Measurements from ENCODE around the gene ENTREP1. TPM values are rescaled to one million over a fixed set of nuclear protein-coding genes. Genes with fewer than 3 reads are reported as not detected.

Gene ENTREP1
- polyA plus RNA-seq, 3 donors: 2.4 to 6.0 (median 2.9) TPM

DNA sequence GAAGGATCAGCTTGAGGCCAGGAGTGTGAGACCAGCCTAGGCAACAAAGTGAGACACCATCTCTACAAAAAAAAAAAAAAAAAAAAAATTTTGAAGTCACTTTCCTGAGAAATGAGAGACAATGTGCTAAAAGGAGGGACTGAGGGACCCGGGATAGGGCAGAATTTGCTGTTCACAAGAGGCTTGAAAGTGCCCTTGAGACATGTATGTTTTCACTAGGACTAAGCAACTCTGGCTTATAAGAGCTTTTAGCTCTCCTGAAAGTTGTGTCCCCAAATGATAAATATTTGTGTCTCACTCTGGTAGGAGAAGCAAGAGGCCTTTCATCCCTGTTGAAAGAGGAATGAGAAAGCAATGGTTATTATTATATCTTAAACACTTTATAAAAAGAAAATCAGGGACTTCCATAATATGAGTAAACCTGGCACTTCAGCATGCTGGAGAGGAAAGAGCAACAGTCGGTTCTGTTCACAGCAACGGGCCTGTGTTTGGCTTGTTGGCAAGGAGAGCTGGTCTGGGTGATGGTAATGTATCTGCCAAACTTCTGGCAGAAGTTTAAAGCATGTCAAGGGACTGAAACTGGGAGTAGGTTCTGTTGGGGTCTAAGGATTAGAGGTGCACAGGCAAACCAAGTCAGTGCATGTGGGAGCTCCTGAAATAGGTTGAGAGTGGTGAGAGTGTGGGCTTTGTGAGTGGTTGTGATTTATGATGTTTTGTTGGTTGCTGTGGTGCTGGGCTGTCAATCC lies 32.2 kb downstream of the ENTREP1 start:
- DNase-seq (ENCODE audit: extremely low read depth in 1 of 11, low read depth in 9 of 11, low spot score in 4 of 11): no peak

- no peak for DNase-seq (ENCODE audit: extremely low read depth in 1 of 11, low read depth in 9 of 11, low spot score in 4 of 11)
Observed at GRCh38 chr9:69357821-69358220, 32.8 kb downstream of the ENTREP1 start.

DNA sequence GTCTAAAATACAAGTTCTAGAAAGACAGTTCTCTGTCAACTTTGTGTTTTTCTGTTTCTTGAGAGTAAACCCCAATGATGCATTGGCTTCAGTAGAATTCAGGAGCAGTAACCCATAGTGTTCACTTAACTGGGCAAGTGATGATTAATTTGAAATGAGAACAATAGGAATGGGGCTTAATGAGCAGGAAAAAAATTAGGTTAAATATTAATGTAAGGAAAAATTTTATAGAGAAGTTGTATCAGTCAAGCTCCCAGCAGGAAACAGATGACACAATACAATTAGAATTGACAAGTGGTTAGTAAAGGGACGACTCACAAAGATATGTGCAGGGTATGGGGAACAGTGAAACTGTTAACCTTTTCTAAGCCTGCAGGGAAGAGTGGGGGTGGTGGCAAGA lies 38.2 kb downstream of the ENTREP1 start:
- DNase-seq (ENCODE audit: extremely low read depth in 1 of 11, low read depth in 9 of 11, low spot score in 4 of 11): no peak

DNA sequence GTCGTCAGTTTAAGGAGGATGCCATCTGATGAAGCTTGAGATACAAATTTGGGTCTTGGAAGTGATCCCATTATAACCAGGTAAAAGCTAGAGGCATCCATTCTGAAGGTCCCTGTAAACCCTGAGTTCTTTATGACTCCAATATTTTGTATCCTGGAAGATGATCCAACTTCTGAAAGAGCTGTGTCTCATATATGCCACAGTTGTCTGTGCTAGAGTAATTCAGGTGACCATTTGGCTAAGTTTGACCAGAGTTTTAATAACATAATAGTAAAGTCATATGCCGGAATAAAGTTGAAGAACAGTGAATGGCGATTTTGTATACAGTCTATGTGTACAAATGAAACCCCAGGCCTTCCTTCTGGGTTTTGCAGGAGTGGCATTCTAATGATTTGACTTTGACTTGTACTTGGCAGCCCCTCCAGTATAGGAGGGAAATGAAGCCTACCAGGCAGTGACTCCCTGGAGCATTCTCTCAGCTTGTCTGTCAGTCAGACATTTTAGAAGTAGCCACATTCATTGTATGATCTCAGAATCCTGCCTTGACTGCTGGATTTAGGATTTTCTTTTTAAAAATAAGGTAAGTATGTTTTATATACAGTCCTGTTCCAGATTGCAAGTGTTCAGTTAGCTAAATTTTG lies 39.6 kb downstream of the ENTREP1 start:
- DNase-seq (ENCODE audit: extremely low read depth in 1 of 11, low read depth in 9 of 11, low spot score in 4 of 11): no peak

DNA sequence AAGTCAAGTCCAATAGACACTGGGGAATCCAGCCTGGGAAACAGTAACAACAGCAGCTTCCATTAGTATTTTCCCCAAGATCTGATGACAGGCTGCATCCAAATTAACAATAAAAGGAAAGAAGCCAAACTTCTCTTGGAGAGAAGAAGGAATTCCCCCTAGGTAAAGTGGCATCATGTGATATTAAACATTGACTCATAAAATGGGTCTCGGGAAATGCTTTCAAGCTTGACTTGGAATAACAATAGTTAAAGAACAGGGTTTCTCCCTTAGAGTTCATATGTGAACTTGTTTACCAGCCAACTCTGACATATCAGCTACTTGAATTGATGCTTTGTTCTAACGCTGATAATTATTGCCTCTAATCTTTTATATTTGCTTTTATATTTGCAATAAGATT lies 45.4 kb downstream of the ENTREP1 start:
- no peak for DNase-seq (ENCODE audit: extremely low read depth in 1 of 11, low read depth in 9 of 11, low spot score in 4 of 11)

- no peak for DNase-seq (ENCODE audit: extremely low read depth in 1 of 11, low read depth in 9 of 11, low spot score in 4 of 11)
Observed at GRCh38 chr9:69371001-69371400, 46.0 kb downstream of the ENTREP1 start.

DNA sequence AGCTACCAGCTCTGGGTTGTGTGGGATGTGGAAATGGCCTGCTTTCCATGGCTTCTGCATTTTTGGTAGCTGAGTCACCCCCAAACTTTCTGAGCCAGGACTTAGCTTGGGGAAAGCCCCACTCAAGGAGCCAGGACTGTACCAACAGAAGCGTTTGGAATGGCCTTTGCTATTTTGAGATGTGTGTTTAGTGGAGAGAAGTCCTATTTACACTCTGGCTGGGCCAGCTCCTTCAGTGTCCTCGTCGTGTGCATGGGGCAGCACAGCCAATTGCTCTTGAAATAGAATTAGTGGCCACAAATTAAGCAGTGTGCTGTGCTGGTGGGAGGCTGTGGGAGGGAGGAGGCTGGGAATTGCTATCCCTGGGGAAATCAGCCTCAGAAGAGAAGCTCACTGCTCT lies 51.6 kb downstream of the ENTREP1 start:
- no peak for DNase-seq (ENCODE audit: extremely low read depth in 1 of 11, low read depth in 9 of 11, low spot score in 4 of 11)

GRCh38 chr9:69377291-69377690 lies 52.3 kb downstream of the ENTREP1 start:
- no peak for DNase-seq (ENCODE audit: extremely low read depth in 1 of 11, low read depth in 9 of 11, low spot score in 4 of 11)

GRCh38 chr9:69377981-69378380 lies 53.0 kb downstream of the ENTREP1 start:
- no peak for DNase-seq (ENCODE audit: extremely low read depth in 1 of 11, low read depth in 9 of 11, low spot score in 4 of 11)

DNA sequence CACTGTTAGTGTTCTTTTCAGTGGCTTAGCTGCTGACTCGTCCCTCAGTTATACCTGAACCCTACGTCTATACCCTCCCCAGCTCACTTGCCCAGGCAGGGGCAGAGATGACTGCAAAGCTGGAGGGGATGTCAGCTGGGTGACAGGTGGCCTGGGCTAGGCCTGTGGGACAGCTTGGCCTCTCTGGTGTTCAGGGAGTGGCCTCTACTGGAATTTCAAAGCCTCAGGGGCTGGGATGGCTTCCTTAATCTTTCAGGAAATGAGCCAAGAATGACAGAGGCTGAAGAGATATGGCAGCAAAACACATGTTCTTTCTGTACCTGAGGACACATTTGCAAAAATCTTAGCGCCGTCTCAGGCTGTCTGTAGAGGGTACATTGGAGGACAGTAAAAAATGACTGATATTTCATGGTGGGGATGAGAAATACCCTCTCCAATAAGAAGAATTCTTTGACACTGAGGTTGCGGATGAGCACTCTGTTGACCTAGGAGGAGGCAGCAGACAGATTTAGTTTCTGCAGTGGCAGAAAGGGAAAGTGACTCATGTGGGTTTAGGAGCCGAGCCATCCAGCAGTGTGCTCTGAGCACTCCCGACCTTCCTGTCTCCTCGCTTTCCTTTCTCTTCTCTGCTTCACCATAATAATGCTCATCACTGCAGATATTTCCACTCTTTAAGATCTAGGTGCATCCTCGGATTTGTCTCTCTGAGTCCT lies 54.4 kb downstream of the ENTREP1 start:
- DNase-seq (ENCODE audit: extremely low read depth in 1 of 11, low read depth in 9 of 11, low spot score in 4 of 11): no peak

DNA sequence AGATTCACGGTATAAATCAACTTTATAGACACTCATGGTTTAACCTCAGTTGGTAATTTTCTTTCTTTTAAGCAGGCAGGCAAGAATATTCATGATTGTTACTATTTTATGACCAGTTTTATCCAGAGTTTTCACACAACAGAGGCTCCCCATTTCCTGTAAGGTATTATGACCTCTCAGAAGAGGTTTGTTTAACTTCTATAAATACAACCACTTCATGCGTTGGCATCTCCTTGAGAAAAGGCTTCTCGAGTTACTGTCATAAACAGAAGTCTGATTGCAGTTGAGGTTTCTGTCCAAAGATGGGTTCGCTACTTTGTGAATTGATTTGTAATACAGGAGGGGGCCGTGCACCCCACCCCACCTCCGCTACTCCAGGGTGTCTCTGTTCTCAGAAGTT lies 55.3 kb downstream of the ENTREP1 start:
- DNase-seq (ENCODE audit: extremely low read depth in 1 of 11, low read depth in 9 of 11, low spot score in 4 of 11): no peak

GRCh38 chr9:69380811-69381210 lies 55.8 kb downstream of the ENTREP1 start:
- no peak for DNase-seq (ENCODE audit: extremely low read depth in 1 of 11, low read depth in 9 of 11, low spot score in 4 of 11)

GRCh38 chr9:69382135-69382534 lies 57.1 kb downstream of the ENTREP1 start:
- no peak for DNase-seq (ENCODE audit: extremely low read depth in 1 of 11, low read depth in 9 of 11, low spot score in 4 of 11)

DNA sequence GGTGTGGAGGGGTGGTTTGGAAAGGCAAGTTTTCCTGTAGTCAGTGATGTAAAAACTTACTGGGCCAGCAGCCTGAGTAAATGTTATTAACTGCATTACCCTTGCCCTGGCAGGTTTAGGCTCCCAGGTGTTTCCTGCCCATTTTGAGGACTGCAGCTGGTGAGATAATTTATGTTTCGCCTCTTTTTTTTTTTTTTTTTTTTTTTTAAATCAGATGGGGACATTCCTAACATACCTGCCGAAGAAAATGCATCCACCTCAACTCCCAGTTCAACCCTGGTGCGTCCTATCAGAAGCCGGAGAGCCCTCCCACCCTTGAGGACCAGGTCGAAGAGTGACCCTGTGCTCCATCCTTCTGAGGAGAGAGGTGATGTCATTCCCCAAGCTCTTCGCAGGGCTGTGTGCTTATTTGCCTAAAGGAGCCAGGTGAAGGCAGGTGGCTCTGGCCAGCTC lies 60.6 kb downstream of the ENTREP1 start:
- DNase-seq (ENCODE audit: extremely low read depth in 1 of 11, low read depth in 9 of 11, low spot score in 4 of 11): peak in 1 of 11 donors; percentile 13

- DNase-seq (ENCODE audit: extremely low read depth in 1 of 11, low read depth in 9 of 11, low spot score in 4 of 11): no peak
Observed at GRCh38 chr9:69386651-69387050, 61.6 kb downstream of the ENTREP1 start.

- no peak for DNase-seq (ENCODE audit: extremely low read depth in 1 of 11, low read depth in 9 of 11, low spot score in 4 of 11)
Observed at GRCh38 chr9:69388596-69388995, 63.6 kb downstream of the ENTREP1 start.

DNA sequence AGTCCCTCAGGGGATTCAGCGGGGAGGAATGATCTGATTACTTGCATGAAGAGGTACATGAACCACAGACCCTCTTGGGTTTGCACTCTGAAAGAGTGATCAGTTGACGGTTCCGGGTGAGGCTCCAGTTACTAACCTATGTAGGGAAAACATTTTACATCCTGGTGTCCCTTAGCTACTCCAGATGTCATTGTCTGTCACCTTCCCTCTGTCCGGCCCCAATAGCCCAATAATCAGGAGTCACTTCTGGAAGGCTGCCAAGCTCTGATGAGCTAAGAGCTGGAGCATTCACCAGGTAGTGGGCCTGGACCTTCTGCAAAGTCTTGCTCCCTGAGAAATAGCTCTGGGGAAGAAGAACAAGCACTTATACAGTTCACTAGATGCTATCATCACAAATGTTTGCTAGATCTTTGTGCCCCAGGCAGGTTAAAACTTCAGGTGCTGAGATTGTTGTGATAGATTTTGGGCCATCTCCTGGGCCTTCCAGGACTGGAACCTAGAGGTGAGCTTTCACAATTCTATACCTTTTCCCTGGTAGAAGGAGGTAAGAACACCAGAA lies 64.5 kb downstream of the ENTREP1 start:
- no peak for DNase-seq (ENCODE audit: extremely low read depth in 1 of 11, low read depth in 9 of 11, low spot score in 4 of 11)

GRCh38 chr9:69391487-69391886 lies 66.5 kb downstream of the ENTREP1 start:
- no peak for DNase-seq (ENCODE audit: extremely low read depth in 1 of 11, low read depth in 9 of 11, low spot score in 4 of 11)

- DNase-seq (ENCODE audit: extremely low read depth in 1 of 11, low read depth in 9 of 11, low spot score in 4 of 11): peak in 1 of 11 donors; percentile 24
Observed at GRCh38 chr9:69391946-69392345, 66.9 kb downstream of the ENTREP1 start.

GRCh38 chr9:69392826-69393225 lies 67.8 kb downstream of the ENTREP1 start:
- DNase-seq (ENCODE audit: extremely low read depth in 1 of 11, low read depth in 9 of 11, low spot score in 4 of 11): no peak

All from renal cortex interstitium (tissue), 11 donors.